ENCODE measurements around the gene ERG. TPM values are rescaled to one million over a fixed set of nuclear protein-coding genes. Genes with fewer than 3 reads are reported as not detected.

The ERG gene
- total RNA-seq, 1 experiment from 2014 or later, result 0.11 TPM

GRCh38 chr21:38380481-38381137, 117.7 kb downstream of the ERG start:
- Histone ChIP-seq H2BK15ac (ENCODE audit: low read depth, low read length) (no peak overlapping the region), H3K23me2 (ENCODE audit: insufficient read length, low read depth, low read length, poor library complexity, severe bottlenecking) (no peaks in the 10 kb centered on the region), H4K20me1 (ENCODE audit: control insufficient read depth, insufficient read depth, insufficient read length) (no peaks in the 10 kb centered on the region), H3K27me3 (ENCODE audit: insufficient read depth, low read length) (no peaks in the 10 kb centered on the region), H2BK12ac (ENCODE audit: insufficient read length, low read depth, low read length) (no peak overlapping the region), H2BK120ac (ENCODE audit: low read depth, low read length, poor library complexity, severe bottlenecking) (no peak overlapping the region), H2AFZ (ENCODE audit: low read length) (no peak overlapping the region), H3K27ac (ENCODE audit: insufficient read length, low read depth, low read length) (no peak overlapping the region), H3K9ac (ENCODE audit: extremely low read depth, insufficient read length, low read length) (no peak overlapping the region), H2AK5ac (ENCODE audit: insufficient read length, low read length) (no peak overlapping the region), H4K8ac (replicated peaks; ENCODE audit: insufficient read length, low read depth, low read length) (no peak overlapping the region), H4K5ac (ENCODE audit: insufficient read length, low read depth, low read length) (no peak overlapping the region), H3T11ph (ENCODE audit: low read length) (no peak overlapping the region), H4K91ac (ENCODE audit: insufficient read length, low read depth, low read length) (no peak overlapping the region), H2BK5ac (ENCODE audit: insufficient read length, low read length) (no peak overlapping the region), H3K18ac (ENCODE audit: insufficient read length, low read depth, low read length) (no peak overlapping the region), H3K4me1 (ENCODE audit: insufficient read depth, low read length) (no peaks in the 10 kb centered on the region), H3K79me2 (ENCODE audit: insufficient read depth, low read length) (no peaks in the 10 kb centered on the region), H3K23ac (ENCODE audit: insufficient read length, low read depth, low read length) (no peak overlapping the region), H3K79me1 (ENCODE audit: insufficient read depth, low read depth, low read length, poor library complexity, severe bottlenecking) (no peaks in the 10 kb centered on the region), H3K9me3 (ENCODE audit: control insufficient read depth, low read depth, low read length) (no peaks in the 10 kb centered on the region), H2BK20ac (ENCODE audit: low read depth, low read length, poor library complexity, severe bottlenecking) (no peak overlapping the region), H3K56ac (ENCODE audit: insufficient read length, low read depth, low read length) (no peak overlapping the region), H3K4ac (ENCODE audit: low read depth, low read length) (no peak overlapping the region), H3K4me2 (ENCODE audit: insufficient read depth, insufficient read length, low read length) (no peak overlapping the region), H3K14ac (ENCODE audit: insufficient read depth, low read length) (no peak overlapping the region)
- TF ChIP-seq, protein P1, sequence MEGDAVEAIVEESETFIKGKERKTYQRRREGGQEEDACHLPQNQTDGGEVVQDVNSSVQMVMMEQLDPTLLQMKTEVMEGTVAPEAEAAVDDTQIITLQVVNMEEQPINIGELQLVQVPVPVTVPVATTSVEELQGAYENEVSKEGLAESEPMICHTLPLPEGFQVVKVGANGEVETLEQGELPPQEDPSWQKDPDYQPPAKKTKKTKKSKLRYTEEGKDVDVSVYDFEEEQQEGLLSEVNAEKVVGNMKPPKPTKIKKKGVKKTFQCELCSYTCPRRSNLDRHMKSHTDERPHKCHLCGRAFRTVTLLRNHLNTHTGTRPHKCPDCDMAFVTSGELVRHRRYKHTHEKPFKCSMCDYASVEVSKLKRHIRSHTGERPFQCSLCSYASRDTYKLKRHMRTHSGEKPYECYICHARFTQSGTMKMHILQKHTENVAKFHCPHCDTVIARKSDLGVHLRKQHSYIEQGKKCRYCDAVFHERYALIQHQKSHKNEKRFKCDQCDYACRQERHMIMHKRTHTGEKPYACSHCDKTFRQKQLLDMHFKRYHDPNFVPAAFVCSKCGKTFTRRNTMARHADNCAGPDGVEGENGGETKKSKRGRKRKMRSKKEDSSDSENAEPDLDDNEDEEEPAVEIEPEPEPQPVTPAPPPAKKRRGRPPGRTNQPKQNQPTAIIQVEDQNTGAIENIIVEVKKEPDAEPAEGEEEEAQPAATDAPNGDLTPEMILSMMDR (conservative IDR thresholded peaks at IDR 0.05), result peak; percentile 37; the same call in 2 of the 3 replicates
- Mint-ChIP-seq H3K4me1 (no peaks in the 10 kb centered on the region), H3K9me3 (no peaks in the 10 kb centered on the region), H3K4me3 (no peak overlapping the region), H3K36me3 (ENCODE audit: insufficient read depth in 1 of 3, low read depth in 3 of 3) (no peaks in the 10 kb centered on the region), H3K27me3 (ENCODE audit: low read depth) (no peaks in the 10 kb centered on the region), H3K27ac (no peak overlapping the region; a peak in 1 of 7 replicates)
- no peak for DNase-seq
- WGBS (ENCODE audit: extremely low coverage, insufficient read length, low lambda C conversion rate), result no CpG with 5 or more reads among the region's 5 CpGs

Measured in H9 (cell line).